Endothelial cell of umbilical vein (primary cell): ENCODE measurements around the gene DIP2C. TPM values are rescaled to one million over a fixed set of nuclear protein-coding genes. Genes with fewer than 3 reads are reported as not detected.

Experiments used
- BruUV-seq: library from RNA; stranded (reverse); fragments of 400-500 nt; replicated peaks from 2 replicates; lab custom pipeline; 2021; lab: Mats Ljungman, UMichigan
- CTCF ChIA-PET: fragments of 300-600, 350-600 bp; sonication (Branson Sonifier 250); formaldehyde crosslinking; loops from one replicate; lab custom pipeline; 2021; ENCODE audit warnings: antibody characterized with exemption, inconsistent platforms; lab: Charles Lee
- POLR2A ChIA-PET: fragments of 300-600, 350-600 bp; sonication (Branson Sonifier 250); formaldehyde crosslinking; loops from one replicate; lab custom pipeline; 2021; ENCODE audit warnings: antibody characterized with exemption, inconsistent platforms; lab: Charles Lee
- DNase-seq: peaks from one replicate; pipeline ENCODE4 v3.0.0-alpha.2; 2011; ENCODE audit warnings: low read depth, low spot score
- FAIRE-seq: peaks from 2 replicates; lab custom pipeline; 2011; peaks lifted over from hg19 to GRCh38; lab: Jason Lieb, UNC
- H2AFZ ChIP-seq: 2 replicates; pipeline ENCODE4 v1.6.0; 2012; ENCODE audit warnings: low read depth, low read length, control low read depth, inconsistent platforms
- H3K27ac ChIP-seq: 2 replicates; pipeline ENCODE4 v1.5.1; 2011; ENCODE audit warnings: low read depth, mild to moderate bottlenecking, control low read depth, low read length, moderate library complexity; ENCODE audit not compliant: insufficient read depth
- H3K27me3 ChIP-seq, 2 experiments: 2 replicates each; pipeline versions ENCODE4 v1.6.0 to v1.6.1; 2011; ENCODE audit warnings: low read length in 2 of 2, mixed read lengths in 1 of 2; ENCODE audit not compliant: control insufficient read depth in 2 of 2, insufficient read depth in 2 of 2
- H3K36me3 ChIP-seq, 2 experiments: 2 replicates in 1 of 2; 3 replicates in 1 of 2; pipeline ENCODE4 v1.5.1; 2011; ENCODE audit warnings: low read length in 2 of 2, mild to moderate bottlenecking in 1 of 2, moderate library complexity in 1 of 2; ENCODE audit not compliant: control insufficient read depth in 2 of 2, insufficient read depth in 2 of 2; ENCODE audit errors: extremely low read depth in 1 of 2
- H3K4me1 ChIP-seq: 3 replicates; pipeline ENCODE4 v1.5.1; 2011; ENCODE audit warnings: mild to moderate bottlenecking, low read length; ENCODE audit not compliant: control insufficient read depth, insufficient read depth; ENCODE audit errors: extremely low read depth
- H3K4me2 ChIP-seq: 2 replicates; pipeline ENCODE4 v1.6.1; 2011; ENCODE audit warnings: low read length, control low read depth, mixed read lengths; ENCODE audit not compliant: insufficient read depth
- H3K4me3 ChIP-seq, 3 experiments: fragments of 200-600 bp in 1 of 3; sonication (generic), shearing (Covaris generic) in 1 of 3; replicated peaks in 1 of 3; 2 replicates each; pipeline ENCODE4 v1.5.1; 2011 to 2016; ENCODE audit warnings: control low read depth in 3 of 3, low read length in 3 of 3, mild to moderate bottlenecking in 2 of 3, inconsistent platforms in 1 of 3, low read depth in 1 of 3, moderate library complexity in 1 of 3; ENCODE audit not compliant: insufficient read depth in 1 of 3
- H3K79me2 ChIP-seq: 2 replicates; pipeline ENCODE4 v1.6.0; 2012; ENCODE audit warnings: low read length, inconsistent platforms; ENCODE audit not compliant: control insufficient read depth, insufficient read depth
- H3K9ac ChIP-seq: replicated peaks from 2 replicates; pipeline ENCODE3; 2011; ENCODE audit warnings: low read length, control low read depth; ENCODE audit not compliant: insufficient read depth; ENCODE audit errors: extremely low read depth
- H3K9me1 ChIP-seq: replicated peaks from 3 replicates; pipeline ENCODE4 v1.6.0; 2011; ENCODE audit warnings: mild to moderate bottlenecking, low read length; ENCODE audit not compliant: control insufficient read depth, insufficient read depth; ENCODE audit errors: extremely low read depth
- H3K9me3 ChIP-seq: replicated peaks from 2 replicates; pipeline ENCODE4 v1.5.1; 2012; ENCODE audit warnings: low read length, inconsistent platforms; ENCODE audit not compliant: control insufficient read depth, insufficient read depth
- H4K20me1 ChIP-seq: replicated peaks from 2 replicates; pipeline ENCODE3; 2011; ENCODE audit warnings: mild to moderate bottlenecking, low read length; ENCODE audit not compliant: control insufficient read depth, insufficient read depth; ENCODE audit errors: extremely low read depth
- EZH2 ChIP-seq: IDR thresholded peaks from 2 replicates; pipeline ENCODE4 v1.6.1; 2012; ENCODE audit warnings: borderline replicate concordance, low read depth, mild to moderate bottlenecking, moderate library complexity, low read length, inconsistent platforms; ENCODE audit not compliant: severe bottlenecking
- FOS ChIP-seq: IDR thresholded peaks from 2 replicates; pipeline ENCODE4 v1.6.1; 2011; ENCODE audit warnings: mild to moderate bottlenecking, low read length, moderate library complexity, borderline replicate concordance; ENCODE audit not compliant: insufficient read depth
- GATA2 ChIP-seq: IDR thresholded peaks from 2 replicates; pipeline ENCODE4 v1.7.0; 2011; ENCODE audit warnings: low read depth, mild to moderate bottlenecking, moderate library complexity, mixed read lengths, low read length; ENCODE audit not compliant: insufficient read length, insufficient read depth
- JUN ChIP-seq: IDR thresholded peaks from 2 replicates; pipeline ENCODE4 v1.6.1; 2011; ENCODE audit warnings: borderline replicate concordance, low read depth; ENCODE audit not compliant: insufficient read length, insufficient read depth
- MYC ChIP-seq: IDR thresholded peaks from one replicate; pipeline ENCODE4 v1.6.1; 2011; ENCODE audit warnings: mild to moderate bottlenecking, low read depth, low read length
- POLR2A ChIP-seq: IDR thresholded peaks from 2 replicates; pipeline ENCODE4 v1.6.1; 2012; ENCODE audit warnings: low read depth, mild to moderate bottlenecking, control low read depth, low read length
- POLR2AphosphoS5 ChIP-seq: IDR thresholded peaks from 2 replicates; pipeline ENCODE4 v1.6.1; 2012; ENCODE audit warnings: low read depth, mild to moderate bottlenecking, control low read depth, low read length, moderate library complexity; ENCODE audit not compliant: insufficient read depth
- dilution Hi-C: fragments of 300-500 bp; cut with MboI; formaldehyde crosslinking; loops from one replicate; pipeline ENCODE4 v1.15.0; 2019; ENCODE audit warnings: low sequenced_read_pairs; ENCODE audit not compliant: extremely low pct_ligation_motif_present
- intact Hi-C: fragments of 100-400 bp; cut with micrococcal nuclease; formaldehyde crosslinking; loops from one replicate; pipeline ENCODE4 v1.10.0; 2022
- polyA plus RNA-seq, 4 experiments: library from polyadenylated mRNA; depleted of rRNA in 3 of 4; stranded (reverse) in 3 of 4; unstranded in 1 of 4; fragments of >200 nt; gene quantifications; 2 replicates each; pipeline versions ENCODE4 v1.2.1 to v1.2.3, GENCODE V29; 2011 to 2012; ENCODE audit warnings: missing spikeins in 1 of 4
- total RNA-seq: library from RNA; stranded (reverse); gene quantifications from 2 replicates; pipeline ENCODE4 v1.2.3, GENCODE V29; 2021
- TF ChIP-seq, protein P1 (sequence below): IDR thresholded peaks from 2 replicates; pipeline ENCODE4 v1.6.1; 2011; ENCODE audit not compliant: insufficient read depth, insufficient read length
- TF ChIP-seq, protein P2 (sequence below), 2 donors: IDR thresholded peaks; 1 replicate in 1 of 2; 2 replicates in 1 of 2; pipeline ENCODE4 v1.5.1; 2011; ENCODE audit warnings: low read length in 2 of 2, mild to moderate bottlenecking in 2 of 2, moderate library complexity in 2 of 2, control low read depth in 1 of 2, inconsistent platforms in 1 of 2, low read depth in 1 of 2; ENCODE audit not compliant: insufficient read depth in 1 of 2; ENCODE audit errors: extremely low read depth in 1 of 2

The DIP2C gene
- total and polyA plus RNA-seq, 2 donors (not counting 3 experiments of a cell fraction or from before 2014, with no cell fraction given), result 3.6 to 10.7 TPM

DNA sequence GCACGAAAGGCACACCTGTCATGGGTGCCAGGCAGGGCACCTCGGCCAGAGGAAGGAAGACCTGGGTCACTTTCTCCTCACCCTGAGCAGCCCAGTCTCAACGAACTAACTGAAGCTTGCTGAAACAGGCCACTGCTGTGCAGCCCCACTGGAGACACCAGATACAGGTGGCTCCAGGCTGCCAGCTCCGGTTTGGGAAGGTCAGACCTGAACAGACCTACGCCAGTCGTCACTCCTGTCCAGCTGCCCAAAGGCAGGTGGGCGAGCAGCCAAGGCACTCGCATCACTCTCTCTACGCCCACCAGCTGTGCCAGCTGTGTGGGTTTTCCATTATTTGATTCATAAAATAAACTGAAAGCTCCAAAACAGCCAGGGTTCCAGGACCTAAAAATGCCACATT is 298.2 kb downstream of the DIP2C start:
- BruUV-seq, result no TSS peak
- Histone ChIP-seq H3K27me3 (no peaks in the 10 kb centered on the region), H3K4me3 (no peak overlapping the region), H4K20me1 (no peaks in the 10 kb centered on the region), H3K9me3 (no peaks in the 10 kb centered on the region), H2AFZ (no peak overlapping the region), H3K36me3 (peaks cover 0 to 2% of the 10 kb centered on the region in 2 experiments), H3K4me2 (no peak overlapping the region), H3K9ac (no peak overlapping the region), H3K79me2 (no peaks in the 10 kb centered on the region), H3K27ac (no peak overlapping the region), H3K9me1 (no peaks in the 10 kb centered on the region), H3K4me1 (no peaks in the 10 kb centered on the region)
- POLR2A ChIA-PET, result no interaction called here
- no peak for DNase-seq
- TF ChIP-seq EZH2 (no peak), POLR2A (no peak), POLR2AphosphoS5 (no peak), GATA2 (no peak), JUN (no peak), FOS (no peak), MYC (no peak)
- TF ChIP-seq, protein P1, sequence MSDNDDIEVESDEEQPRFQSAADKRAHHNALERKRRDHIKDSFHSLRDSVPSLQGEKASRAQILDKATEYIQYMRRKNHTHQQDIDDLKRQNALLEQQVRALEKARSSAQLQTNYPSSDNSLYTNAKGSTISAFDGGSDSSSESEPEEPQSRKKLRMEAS, result no peak
- TF ChIP-seq, protein P2, sequence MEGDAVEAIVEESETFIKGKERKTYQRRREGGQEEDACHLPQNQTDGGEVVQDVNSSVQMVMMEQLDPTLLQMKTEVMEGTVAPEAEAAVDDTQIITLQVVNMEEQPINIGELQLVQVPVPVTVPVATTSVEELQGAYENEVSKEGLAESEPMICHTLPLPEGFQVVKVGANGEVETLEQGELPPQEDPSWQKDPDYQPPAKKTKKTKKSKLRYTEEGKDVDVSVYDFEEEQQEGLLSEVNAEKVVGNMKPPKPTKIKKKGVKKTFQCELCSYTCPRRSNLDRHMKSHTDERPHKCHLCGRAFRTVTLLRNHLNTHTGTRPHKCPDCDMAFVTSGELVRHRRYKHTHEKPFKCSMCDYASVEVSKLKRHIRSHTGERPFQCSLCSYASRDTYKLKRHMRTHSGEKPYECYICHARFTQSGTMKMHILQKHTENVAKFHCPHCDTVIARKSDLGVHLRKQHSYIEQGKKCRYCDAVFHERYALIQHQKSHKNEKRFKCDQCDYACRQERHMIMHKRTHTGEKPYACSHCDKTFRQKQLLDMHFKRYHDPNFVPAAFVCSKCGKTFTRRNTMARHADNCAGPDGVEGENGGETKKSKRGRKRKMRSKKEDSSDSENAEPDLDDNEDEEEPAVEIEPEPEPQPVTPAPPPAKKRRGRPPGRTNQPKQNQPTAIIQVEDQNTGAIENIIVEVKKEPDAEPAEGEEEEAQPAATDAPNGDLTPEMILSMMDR (IDR thresholded peaks at IDR 0.05; ENCODE audit: extremely low read depth in 1 of 2, insufficient read depth in 1 of 2, low read depth in 1 of 2, low read length in 2 of 2), result no peak
- CTCF ChIA-PET, result no interaction called here
- intact Hi-C loops, result no loop called here
- dilution Hi-C loops, result no loop called here
- no peak for FAIRE-seq
